HT1080 (cell line): ENCODE measurements around the gene KPNA1. TPM values are rescaled to one million over a fixed set of nuclear protein-coding genes. Genes with fewer than 3 reads are reported as not detected.
"Not testable (repeated sequence)": the region's sequence is repeated elsewhere in the genome, so short reads cannot be mapped to it uniquely, and the experiment has no call there.

Experiments used
- DNase-seq: peaks from one replicate; pipeline ENCODE4 v3.0.0-alpha.2; 2015; ENCODE audit warnings: low read depth
- total RNA-seq: library from RNA; depleted of rRNA; stranded (reverse); fragments of >200 nt; shearing (Covaris generic); gene quantifications from 2 replicates; pipeline ENCODE4 v1.2.3, GENCODE V29; 2014

The KPNA1 gene
- total RNA-seq, 1 experiment from 2014 or later: 82.6 TPM

DNA sequence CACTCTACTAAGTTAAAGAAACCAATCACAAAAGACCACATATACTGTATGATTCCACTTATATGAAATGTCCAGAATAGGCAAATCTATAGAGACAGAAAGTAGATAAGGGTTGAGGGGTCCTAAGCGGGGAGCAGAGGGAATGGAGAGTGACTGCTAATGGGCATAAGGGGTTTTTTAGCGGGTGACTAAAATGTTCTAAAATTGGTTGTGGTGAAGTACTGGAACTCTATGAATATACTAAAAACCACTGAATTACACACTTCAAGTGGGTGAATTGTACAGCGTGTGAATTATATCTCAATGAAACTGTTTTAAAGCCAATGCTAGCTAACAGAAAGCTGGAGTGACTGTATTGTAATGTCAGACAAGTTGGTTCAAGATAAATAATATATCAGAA, 33.3 kb downstream of the KPNA1 start:
- no peak for DNase-seq

DNA sequence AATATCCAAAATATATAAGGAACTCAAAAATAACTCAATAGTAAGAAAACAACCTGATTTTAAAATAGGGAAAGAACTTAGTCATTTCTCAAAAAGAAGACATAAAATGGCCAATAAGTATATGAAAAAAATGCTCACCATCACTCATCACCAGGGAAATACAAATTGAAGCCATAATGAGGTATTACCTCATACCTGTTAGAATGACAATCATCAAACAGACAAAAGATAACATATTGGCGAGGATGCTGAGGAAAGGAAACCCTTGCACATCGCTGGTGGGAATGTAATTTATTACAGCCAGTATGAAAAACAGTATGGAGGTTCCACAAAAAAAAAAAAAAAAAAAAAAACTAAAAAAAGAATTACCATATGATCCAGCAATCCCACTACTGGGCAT, 38.2 kb downstream of the KPNA1 start:
- no peak for DNase-seq

DNA sequence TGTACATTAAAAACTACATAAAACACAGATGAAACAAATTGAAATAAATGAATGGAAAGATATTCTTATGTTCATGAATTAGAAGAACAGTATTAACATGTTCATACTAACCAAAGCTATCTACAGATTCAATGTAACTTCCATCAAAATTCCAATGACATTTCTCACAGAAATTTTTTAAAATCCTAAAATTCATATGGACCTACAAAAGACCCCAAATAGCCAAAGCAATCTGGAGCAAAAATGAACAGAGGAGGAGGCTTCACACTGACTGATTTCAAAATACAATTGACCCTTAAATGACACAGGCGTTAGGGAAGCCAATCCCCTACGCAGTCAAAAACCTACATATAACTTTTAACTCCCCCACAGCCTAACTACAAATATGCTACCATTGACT, 39.4 kb downstream of the KPNA1 start:
- no peak for DNase-seq

DNA sequence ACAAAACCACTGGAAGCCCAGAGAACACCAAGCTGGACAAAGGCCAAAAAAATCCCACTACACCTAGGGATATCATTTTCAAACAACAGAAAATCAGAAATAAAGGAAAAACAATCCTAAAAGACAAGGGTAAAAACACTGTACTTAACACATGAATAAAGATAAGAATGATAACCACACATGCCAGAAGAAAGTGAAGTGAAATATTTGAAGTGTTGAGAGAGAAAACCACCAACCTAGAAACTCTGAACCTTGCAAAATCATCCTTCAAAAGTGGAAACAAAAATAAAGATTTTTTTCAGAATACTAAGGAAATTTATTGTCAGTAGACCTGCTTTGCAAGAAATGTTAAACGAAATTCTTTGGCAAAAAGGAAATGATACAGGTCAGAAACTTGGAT, 45.1 kb downstream of the KPNA1 start:
- DNase-seq: no peak

DNA sequence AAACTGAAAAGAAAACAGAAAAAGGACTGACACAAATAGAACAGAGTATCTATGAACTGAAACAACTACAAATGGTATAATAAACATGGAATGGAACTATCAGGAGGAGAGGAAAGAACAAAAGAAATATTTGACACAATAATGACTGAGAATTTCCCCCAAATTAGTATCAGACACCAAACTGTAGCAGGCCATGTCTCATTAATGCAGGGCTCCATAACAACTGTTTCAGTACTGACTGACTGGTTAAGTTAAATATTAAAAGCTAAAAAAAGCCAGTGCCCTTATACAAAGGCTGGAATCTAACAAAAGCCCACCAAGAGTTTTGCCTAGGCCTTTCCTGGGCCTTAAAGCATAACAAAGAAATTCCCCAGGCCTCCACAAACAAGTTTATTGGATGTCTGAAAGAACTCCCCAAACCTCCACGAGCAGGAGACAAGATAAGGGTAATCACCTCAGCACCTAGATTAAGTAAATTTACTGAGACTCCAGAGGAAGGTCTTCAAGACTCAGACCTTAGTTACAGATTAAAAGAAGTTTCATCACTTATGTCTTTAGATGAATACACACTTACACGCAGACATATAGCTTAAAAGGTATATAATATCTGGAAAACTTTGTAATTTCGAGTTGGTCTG, 45.7 kb downstream of the KPNA1 start:
- DNase-seq: no peak

DNA sequence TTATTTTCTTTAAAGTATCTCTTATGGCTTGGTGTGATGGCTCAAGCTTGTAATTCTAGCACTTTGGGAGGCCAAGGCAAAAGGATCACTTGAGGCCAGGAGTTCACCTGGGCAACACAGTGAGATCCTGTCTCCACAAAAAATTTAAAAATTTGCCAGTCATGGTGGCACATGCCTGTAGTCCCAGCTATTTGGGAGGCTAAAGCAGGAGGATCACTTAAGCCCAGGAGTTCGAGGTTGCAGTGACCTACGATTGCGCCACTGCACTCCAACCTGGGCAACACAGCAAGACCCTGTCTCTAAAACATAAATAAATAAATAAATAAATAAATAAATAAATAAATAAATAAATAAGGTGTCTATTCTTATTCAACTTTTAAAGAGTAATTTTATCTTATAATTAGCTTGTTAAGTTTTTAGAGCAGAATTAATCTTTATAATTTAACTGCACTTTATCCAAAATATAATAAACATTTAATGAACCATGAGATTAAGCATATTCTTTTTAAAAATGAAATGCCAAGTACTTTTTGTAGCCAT, 48.0 kb downstream of the KPNA1 start:
- DNase-seq: no peak

DNA sequence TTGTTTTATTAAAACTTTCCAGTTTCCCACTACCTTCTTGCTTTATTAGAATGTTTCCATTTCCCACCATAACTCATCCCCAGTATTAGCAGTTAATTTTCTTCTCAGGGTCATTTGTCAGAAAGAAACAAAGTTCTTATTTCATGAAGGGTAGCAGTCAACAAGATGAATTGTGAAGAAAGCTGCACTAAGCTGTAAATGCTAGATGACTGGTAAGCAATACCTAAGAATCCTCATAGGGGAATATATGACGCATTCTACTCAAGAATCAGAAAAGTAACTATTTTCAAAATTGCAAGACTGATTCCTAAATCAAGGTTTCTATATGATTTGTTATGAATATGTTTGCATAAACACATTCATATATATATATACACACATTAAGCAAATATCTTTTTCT, 50.1 kb downstream of the KPNA1 start:
- no peak for DNase-seq

DNA sequence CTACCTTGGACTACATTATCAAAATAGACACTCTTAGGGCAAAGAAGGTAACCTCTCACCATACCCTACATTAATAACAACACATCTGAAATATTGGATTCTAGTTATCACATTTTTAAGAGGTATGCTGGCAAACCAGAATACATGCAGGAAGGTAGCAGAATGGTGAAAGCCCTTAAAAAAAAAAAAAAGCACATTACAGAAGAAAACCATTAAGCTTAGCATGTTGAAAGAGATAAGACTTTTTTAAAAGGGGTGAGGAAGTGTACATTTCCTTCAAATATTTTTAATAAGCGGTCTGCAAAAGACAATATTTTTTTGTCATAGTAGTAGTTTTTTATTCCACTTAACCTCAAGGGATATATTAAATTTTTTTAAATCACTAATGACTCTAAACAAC, 52.3 kb downstream of the KPNA1 start:
- DNase-seq: no peak

DNA sequence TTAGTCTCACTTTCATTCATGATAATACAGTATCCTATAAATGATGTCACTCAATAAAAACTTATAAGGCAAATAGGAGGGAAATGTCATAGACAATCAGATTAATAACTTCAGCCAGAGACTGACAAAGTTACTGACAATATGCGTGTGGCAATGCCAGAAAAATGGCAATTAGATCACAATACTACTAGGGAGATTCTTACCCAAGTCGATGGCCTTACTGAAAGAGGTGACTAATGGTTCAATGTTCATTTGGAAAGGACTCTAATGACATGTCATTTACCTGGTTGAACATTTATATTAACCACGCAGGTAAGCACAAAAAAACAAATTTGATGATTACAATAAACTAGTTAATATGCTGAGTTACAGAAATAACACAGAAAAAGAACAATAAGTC, 52.9 kb downstream of the KPNA1 start:
- DNase-seq: no peak

DNA sequence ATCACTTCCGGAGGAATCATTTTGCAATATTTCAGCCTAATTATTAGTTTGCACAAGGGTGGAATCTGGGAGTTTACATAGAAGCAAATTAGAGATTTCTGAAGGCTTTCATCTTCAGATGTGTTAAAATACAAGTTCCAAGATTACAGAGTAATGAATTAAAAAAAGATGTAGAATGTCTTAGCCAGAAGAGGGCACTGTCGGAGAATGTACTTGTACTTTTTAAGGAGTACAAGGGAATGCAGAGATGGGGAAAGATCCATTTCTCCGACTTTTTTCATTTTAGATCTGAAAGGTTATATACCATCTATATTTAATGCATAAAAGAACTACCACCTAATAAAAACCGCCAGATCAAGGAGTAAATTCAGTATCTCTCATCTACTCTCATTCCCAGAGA, 55.7 kb downstream of the KPNA1 start:
- DNase-seq: peak; percentile 54

DNA sequence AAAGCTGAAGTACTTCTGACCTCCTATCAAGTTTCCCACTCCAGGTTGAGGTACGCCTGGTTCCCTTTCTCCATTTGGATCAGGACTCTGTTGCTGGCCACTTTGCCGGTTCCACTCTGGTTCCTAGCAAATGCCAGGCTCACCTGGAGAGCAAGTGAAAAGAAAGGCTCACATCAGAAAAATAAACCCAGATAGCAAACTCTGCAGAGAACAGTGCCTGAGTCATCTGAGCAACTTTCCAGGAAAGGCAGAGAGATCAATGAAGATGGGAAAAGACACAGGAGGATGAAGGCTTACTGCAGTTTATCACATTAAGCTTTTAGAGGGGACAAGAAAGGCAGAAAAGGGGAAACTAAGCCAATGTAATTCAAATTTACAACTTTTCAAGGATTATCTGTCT, 57.0 kb downstream of the KPNA1 start:
- no peak for DNase-seq

DNA sequence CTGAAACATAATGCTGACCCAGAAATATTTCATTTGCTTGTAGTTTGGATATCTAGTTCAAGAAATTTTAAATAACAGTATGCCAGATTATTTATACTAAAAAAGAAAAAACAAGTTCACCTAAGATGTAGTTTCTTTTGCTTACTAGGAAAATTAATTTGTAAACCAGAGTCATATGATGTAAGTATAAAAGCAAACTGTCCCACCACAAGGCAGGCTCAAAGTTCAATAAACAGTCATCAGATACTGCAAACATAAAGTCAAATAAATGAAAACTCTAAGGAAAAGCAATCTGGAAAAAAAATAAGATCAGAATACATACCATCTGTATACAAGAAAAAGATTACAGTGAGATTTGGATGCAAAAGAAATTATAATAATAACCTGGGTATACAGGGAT, 58.7 kb downstream of the KPNA1 start:
- DNase-seq: no peak

DNA sequence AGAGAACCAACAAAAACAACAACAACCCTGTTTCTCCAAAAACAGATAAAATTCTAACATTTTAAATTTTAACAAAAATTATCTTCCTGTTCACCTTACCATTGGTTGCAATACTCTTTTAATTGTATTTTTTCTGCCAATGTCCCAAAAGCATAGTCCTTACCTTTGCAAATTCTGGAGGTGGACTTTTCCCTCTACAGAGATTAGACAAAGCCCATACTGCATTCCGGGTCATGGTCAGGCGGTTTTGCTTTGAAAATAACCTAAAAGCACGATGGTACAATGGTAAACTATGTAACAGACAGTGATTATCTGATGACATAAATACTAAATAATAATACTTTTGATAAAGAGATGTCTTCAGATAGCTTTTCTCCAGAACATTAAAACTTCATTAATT, 63.4 kb downstream of the KPNA1 start:
- no peak for DNase-seq

DNA sequence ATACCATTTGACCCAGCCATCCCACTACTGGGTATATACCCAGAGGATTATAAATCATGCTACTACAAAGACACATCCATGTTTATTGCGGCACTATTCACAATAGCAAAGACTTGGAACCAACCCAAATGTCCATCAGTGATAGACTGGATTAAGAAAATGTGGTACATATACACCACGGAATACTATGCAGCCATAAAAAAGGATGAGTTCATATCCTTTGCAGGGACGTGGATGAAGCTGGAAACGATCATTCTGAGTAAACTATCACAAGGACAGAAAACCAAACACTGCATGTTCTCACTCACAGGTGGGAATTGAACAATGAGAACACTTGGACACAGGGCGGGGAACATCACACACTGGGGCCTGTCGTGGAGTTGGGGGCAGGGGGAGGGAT, 66.5 kb downstream of the KPNA1 start:
- DNase-seq: not testable (repeated sequence)

DNA sequence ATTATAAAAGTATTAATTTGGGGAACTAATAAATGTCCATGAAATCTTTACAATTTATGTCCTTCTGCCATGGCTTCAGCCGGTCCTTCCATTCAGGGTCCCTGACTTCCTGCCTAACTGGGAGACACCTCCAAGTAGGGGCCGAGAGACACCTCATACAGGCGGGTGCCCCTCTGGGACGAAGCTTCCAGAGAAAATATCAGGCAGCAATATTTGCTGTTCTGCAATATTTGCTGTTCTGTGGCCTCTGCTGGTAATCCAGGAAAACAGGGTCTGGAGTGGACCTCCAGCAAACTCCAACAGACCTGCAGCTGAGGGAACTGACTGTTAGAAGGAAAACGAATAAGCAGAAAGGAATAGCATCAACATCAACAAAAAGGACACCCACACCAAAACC, 70.2 kb downstream of the KPNA1 start:
- not testable (repeated sequence) for DNase-seq

DNA sequence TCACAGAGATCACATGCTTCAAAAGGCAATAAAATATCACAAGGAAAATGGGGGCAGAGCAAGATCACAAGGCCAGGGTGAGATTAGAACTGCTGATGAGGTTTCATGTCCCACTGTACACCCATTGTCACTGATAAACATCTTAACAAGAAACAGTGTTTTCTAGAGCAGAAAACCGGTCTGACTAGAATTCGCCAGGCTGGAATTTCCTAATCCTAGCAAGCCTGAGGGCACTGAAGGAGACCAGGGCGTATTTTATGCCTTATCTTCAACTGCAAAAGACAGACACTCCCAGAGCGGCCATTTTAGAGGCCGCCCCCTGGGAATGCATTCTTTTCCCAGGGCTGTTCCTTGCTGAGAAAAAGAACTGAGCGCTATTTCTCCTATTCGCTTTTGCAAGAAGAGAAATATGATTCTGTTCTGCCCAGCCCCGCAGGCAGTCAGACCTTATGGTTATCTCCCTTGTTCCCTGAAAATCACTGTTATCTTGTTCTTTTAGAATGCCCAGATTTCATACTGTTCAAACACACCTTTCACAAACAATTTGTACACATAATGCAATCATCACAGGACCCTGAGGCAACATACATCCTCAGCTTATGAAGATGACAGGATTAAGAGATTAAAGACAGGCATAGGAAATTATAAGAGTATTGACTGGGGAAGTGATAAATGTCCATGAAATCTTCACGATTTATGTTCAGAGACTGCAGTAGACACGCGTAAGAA, 70.8 kb downstream of the KPNA1 start:
- not testable (repeated sequence) for DNase-seq

DNA sequence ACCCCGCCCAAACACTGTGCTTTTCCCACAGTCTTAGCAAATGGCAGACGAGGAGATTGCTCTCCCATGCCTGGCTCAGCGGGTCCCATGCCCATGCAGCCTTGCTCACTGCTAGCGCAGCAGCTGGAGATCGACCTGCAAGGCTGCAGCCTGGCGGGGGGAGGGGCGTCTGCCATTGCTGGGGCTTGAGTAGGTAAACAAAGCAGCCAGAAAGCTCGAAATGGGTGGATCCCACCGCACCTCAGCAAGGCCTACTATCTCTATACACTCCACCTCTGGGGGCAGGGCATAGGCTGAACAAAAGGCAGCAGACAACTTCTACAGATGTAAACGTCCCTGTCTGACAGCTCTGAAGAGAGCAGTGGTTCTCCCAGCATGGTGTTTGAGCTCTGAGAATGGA, 71.6 kb downstream of the KPNA1 start:
- DNase-seq: no peak

DNA sequence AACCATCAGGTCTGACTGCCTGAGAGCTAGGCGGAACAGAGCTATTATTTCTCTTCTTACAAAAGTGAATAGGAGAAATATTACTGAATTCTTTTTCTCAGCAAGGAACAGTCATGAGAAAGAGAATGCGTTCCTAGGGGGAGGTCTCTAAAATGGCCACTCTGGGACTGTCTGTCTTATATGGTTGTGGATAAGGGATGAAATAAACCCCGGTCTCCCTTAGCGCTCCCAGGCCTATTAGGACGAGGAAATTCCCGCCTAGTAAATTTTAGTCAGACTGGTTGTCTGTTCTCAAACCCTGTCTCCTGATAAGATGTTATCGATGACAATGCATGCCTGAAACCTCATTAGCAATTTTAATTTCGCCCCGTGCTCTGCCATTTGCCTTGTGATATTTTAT, 78.8 kb downstream of the KPNA1 start:
- DNase-seq: no peak

DNA sequence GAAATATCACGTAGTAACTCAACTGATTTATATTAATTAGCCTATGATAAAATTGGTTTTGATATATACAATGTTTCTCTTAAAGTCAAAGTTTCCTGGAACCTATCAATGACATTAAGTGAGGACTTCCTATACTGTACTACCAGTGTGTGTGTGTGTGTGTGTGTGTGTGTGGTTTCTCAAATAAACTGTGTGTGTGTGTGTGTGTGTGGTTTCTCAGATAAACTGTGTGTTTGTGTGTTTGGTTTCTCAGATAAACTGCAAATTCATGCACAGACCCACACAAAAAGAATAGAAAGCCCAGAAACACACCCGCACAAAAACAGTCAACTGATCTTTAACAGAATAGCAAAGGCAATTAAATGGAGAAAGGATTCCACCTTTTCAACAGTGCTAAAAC, 84.4 kb downstream of the KPNA1 start:
- no peak for DNase-seq

DNA sequence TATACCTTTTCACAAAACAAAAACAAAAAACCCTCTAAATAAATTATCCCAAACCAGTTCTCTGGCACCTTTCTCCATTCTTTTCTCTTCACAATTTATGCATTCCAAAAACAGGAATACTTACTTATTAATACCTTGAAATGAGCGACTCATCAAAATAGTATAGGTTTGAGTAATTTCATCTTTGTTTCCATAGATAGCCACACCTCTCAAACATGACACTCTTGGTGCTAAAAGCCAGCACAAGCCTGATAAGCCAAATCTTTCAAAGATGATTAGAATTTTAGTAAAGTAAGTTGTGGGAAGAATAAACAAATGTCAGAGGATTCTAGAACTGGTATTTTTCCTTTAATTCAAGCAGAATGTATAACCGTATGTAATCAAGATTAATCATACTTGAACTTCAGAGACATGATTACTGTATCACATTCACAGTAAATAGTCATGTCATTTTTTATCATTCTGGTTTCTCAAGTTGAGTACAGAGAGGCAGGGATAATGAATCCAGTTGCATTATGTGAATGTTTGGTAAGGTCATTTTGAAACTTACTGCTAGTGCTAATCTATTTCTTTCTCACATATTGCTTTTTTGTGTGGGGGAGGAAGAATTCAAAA, 86.8 kb downstream of the KPNA1 start:
- no peak for DNase-seq

DNA sequence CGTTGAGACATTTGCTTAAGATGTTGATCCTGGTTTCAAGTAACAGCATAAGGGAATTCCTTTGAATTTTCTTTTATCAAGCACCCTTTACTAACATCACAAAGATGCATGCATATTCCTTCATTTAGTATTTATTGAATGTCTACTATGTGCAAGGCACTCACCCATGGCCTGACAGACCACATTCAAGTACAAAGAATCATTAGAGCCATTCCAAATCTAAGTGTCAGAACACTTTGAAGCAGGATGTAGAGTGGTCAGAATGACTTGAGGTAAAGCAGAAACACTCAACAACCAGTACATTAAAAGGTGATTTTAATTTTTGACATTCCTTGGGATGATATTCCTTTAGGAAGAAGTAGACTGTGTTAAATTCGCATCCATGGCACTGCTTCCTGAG, 92.9 kb downstream of the KPNA1 start:
- no peak for DNase-seq

DNA sequence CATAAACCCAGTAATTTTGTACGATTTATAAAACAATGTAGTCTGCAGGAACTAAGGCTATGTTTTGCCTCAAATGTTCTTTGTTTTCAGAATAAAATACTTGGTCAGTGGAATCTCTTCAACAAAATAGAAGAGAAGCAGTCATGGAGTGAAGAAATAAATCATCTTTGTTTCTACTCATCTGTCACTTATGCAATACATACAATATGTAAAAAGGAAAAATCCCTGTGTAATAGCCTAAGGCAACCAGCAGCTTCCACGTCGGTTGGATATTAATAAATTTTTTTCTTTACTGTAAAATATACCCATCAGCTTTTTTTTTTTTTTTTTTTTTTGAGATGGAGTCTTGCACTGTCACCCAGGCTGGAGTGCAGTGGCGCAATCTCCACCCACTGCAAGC, 93.6 kb downstream of the KPNA1 start:
- no peak for DNase-seq

DNA sequence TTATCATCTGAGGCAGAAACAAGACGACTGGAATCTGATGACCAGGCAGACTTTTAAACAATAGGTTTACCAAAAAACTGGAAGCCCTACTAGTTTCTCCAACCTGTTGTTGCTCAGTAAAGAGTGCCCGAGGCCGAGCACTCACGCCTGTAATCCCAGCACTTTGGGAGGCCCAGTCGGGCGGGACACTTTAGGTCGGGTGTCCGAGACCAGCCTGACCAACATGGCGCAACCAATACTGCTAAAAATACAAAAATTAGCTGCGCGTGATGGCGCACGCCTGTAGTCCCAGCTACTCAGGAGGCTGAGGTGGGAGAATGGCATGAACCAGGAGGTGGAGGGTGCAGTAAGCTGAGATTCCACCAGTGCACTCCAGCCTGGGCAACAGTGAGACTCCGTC, 97.8 kb downstream of the KPNA1 start:
- DNase-seq: peak; percentile 40
